GM12892 (cell line): ENCODE data around the gene RIC1.
"Not testable (repeated sequence)": the region's sequence is repeated elsewhere in the genome, so short reads cannot be mapped to it uniquely, and the experiment has no call there.

ENCODE experiments used
- DNase-seq: peaks from one replicate; pipeline ENCODE4 v3.0.0; 2011; ENCODE audit not compliant: insufficient read length
- FAIRE-seq: peaks from 2 replicates; lab custom pipeline; 2011; peaks lifted over from hg19 to GRCh38; lab: Jason Lieb, UNC
- POLR2A ChIP-seq: IDR thresholded peaks from 2 replicates; pipeline ENCODE4 v1.6.1; 2011; ENCODE audit warnings: low read depth, low read length, control low read depth
- POLR2AphosphoS5 ChIP-seq: IDR thresholded peaks from 2 replicates; pipeline ENCODE4 v1.6.1; 2011; ENCODE audit warnings: low read depth, low read length, control low read depth
- TAF1 ChIP-seq: IDR thresholded peaks from 2 replicates; pipeline ENCODE4 v1.6.1; 2011; ENCODE audit warnings: low read depth, mild to moderate bottlenecking, control low read depth, low read length, borderline replicate concordance

RIC1 gene

GRCh38 chr9:5652821-5653220 lies 23.9 kb downstream of the RIC1 start:
- DNase-seq (no peak), FAIRE-seq (no peak)
- TF ChIP-seq POLR2AphosphoS5: no peak

GRCh38 chr9:5662804-5663203 lies 33.9 kb downstream of the RIC1 start:
- FAIRE-seq, DNase-seq: not testable (repeated sequence)

GRCh38 chr9:5665059-5665458 lies 36.2 kb downstream of the RIC1 start:
- no peak for DNase-seq
- no peak for TF ChIP-seq POLR2A
- TF ChIP-seq TAF1: no peak
- no peak for TF ChIP-seq POLR2AphosphoS5
- FAIRE-seq: peak; percentile 5

GRCh38 chr9:5667391-5667790 lies 38.5 kb downstream of the RIC1 start:
- FAIRE-seq (no peak), DNase-seq (no peak)
- TF ChIP-seq TAF1 (no peak), POLR2AphosphoS5 (no peak), POLR2A (no peak)

- TF ChIP-seq POLR2AphosphoS5 (no peak), POLR2A (no peak), TAF1 (no peak)
- DNase-seq: no peak
- FAIRE-seq: no peak
These were observed 41.2 kb downstream of the RIC1 start for GRCh38 chr9:5670079-5670478.

- FAIRE-seq (no peak), DNase-seq (no peak)
- TF ChIP-seq POLR2A (no peak), TAF1 (no peak), POLR2AphosphoS5 (no peak)
These were observed 42.9 kb downstream of the RIC1 start for GRCh38 chr9:5671711-5672353.

- not testable (repeated sequence) for FAIRE-seq, DNase-seq
These were observed 46.1 kb downstream of the RIC1 start for GRCh38 chr9:5675046-5675445.

- FAIRE-seq, DNase-seq: not testable (repeated sequence)
These were observed 54.7 kb downstream of the RIC1 start for GRCh38 chr9:5683591-5683990.

GRCh38 chr9:5684101-5684500 lies 55.2 kb downstream of the RIC1 start:
- TF ChIP-seq POLR2A (no peak), TAF1 (no peak), POLR2AphosphoS5 (no peak)
- DNase-seq (no peak), FAIRE-seq (peak; percentile 92)

- FAIRE-seq (peak; percentile 46), DNase-seq (no peak)
- TF ChIP-seq TAF1 (no peak), POLR2AphosphoS5 (no peak), POLR2A (no peak)
These were observed 59.2 kb downstream of the RIC1 start for GRCh38 chr9:5688109-5688508.

- TF ChIP-seq POLR2A (no peak), TAF1 (no peak), POLR2AphosphoS5 (no peak)
- FAIRE-seq: no peak
- DNase-seq: no peak
These were observed 61.4 kb downstream of the RIC1 start for GRCh38 chr9:5690278-5690677.

- TF ChIP-seq TAF1: no peak
- no peak for TF ChIP-seq POLR2A
- TF ChIP-seq POLR2AphosphoS5: no peak
- FAIRE-seq (no peak), DNase-seq (no peak)
These were observed 67.0 kb downstream of the RIC1 start for GRCh38 chr9:5695860-5696259.

- TF ChIP-seq POLR2AphosphoS5 (no peak), POLR2A (no peak), TAF1 (no peak)
- DNase-seq (no peak), FAIRE-seq (peak; percentile 81)
These were observed 68.0 kb downstream of the RIC1 start for GRCh38 chr9:5696884-5697283.

GRCh38 chr9:5698004-5698403 lies 69.1 kb downstream of the RIC1 start:
- no peak for FAIRE-seq
- DNase-seq: no peak
- TF ChIP-seq TAF1: no peak
- no peak for TF ChIP-seq POLR2A
- TF ChIP-seq POLR2AphosphoS5: no peak
